Left lung (tissue), 10 donors: ENCODE measurements around the gene CMIP. TPM values are rescaled to one million over a fixed set of nuclear protein-coding genes. Genes with fewer than 3 reads are reported as not detected.

ENCODE experiments used
- ATAC-seq: fragments of 200-7000 bp; cut with Tn5 transposase; one replicate; pipeline ENCODE4 v1.9.1; 2020; ENCODE audit warnings: moderate library complexity
- DNase-seq, 4 donors: peaks; one replicate each; pipeline ENCODE4 v3.0.0-alpha.2; 2013 to 2020
- H3K27ac ChIP-seq, 2 donors: fragments of 200-600 bp; sonication (generic) in 1 of 2; one replicate each; pipeline versions ENCODE4 v1.5.0 to v1.8.0; 2020 to 2021
- H3K27me3 ChIP-seq, 2 donors: fragments of 200-600 bp; sonication (generic) in 1 of 2; one replicate each; pipeline versions ENCODE4 v1.5.0 to v1.8.0; 2020 to 2021
- H3K36me3 ChIP-seq, 2 donors: fragments of 200-600 bp; sonication (generic) in 1 of 2; one replicate each; pipeline versions ENCODE4 v1.5.0 to v1.8.0; 2020 to 2021
- H3K4me1 ChIP-seq, 2 donors: fragments of 200-600 bp; one replicate each; pipeline ENCODE4 v1.8.0; 2021
- H3K4me3 ChIP-seq, 2 donors: fragments of 200-600 bp; sonication (generic) in 1 of 2; one replicate each; pipeline versions ENCODE4 v1.5.0 to v1.8.0; 2020 to 2021; ENCODE audit warnings: mild to moderate bottlenecking in 1 of 2
- H3K9me3 ChIP-seq, 2 donors: fragments of 200-600 bp; sonication (generic) in 1 of 2; one replicate each; pipeline versions ENCODE4 v1.5.0 to v1.8.0; 2020 to 2021
- intact Hi-C, 2 donors: fragments of 100-400 bp; cut with DNase I; formaldehyde crosslinking; loops; one replicate each; pipeline versions ENCODE4 v1.11.2 to v1.14.2; 2022
- polyA plus RNA-seq, 6 donors: library from polyadenylated mRNA; unstranded; fragments of 120-200 nt; gene quantifications; one replicate each; pipeline ENCODE4 v1.2.1, GENCODE V29; 2013; ENCODE audit not compliant: insufficient read length in 6 of 6
- total RNA-seq, 2 donors: library from RNA; stranded (reverse); fragmentation: NEBNext Ultra II Directional; extraction: Animal tissue kit (Norgen Biotek cat#: 25700); gene quantifications; one replicate each; pipeline ENCODE4 v1.2.1, GENCODE V29; 2021
- TF ChIP-seq, protein P1 (sequence below), 2 donors: fragments of 200-600 bp; sonication (generic) in 1 of 2; IDR thresholded peaks; one replicate each; pipeline versions ENCODE4 v1.5.0 to v1.8.0; 2021; ENCODE audit warnings: antibody characterized with exemption in 2 of 2
- donor health status: DM: no; HTN: yes; CAD: no.
- donor health status: DM: no; HTN: no; CAD: no.

CMIP gene
- total and polyA plus RNA-seq, 8 donors, result 35.3 to 55.8 (median 40.4) TPM

DNA sequence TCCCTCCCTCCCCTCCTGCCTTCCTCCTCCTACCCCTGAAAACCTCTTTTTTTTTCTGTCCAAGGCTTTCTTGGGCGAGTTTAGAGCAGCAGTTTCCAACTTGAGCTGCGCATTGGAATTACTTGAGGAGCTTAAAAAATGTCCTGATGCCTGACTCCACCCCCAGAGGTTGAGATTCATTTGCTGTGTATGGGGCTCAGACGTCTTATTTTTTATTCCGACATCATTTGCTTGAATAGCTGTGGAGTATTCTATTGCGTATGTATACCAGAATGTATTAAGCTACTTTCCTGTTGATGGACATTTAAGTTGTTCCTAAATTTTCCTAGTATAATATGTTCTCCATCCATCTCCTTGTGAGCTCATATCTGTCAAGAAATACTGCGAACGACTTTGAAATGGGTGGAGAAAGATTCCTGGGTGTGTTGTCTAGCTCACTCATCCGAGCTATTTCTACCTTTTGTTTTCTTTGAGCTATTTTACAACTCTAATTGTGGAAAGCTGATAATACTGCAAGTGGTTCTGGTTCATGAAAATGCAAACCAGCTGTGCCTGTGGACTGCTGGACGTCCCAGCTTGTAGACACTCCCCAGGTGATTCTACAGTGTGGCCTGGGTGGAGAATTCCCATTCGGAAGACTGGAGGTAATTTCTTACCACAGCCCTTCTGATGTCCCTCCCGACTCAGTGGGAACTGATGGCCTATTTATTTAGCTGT is 40.5 kb downstream of the CMIP start:
- TF ChIP-seq, protein P1, sequence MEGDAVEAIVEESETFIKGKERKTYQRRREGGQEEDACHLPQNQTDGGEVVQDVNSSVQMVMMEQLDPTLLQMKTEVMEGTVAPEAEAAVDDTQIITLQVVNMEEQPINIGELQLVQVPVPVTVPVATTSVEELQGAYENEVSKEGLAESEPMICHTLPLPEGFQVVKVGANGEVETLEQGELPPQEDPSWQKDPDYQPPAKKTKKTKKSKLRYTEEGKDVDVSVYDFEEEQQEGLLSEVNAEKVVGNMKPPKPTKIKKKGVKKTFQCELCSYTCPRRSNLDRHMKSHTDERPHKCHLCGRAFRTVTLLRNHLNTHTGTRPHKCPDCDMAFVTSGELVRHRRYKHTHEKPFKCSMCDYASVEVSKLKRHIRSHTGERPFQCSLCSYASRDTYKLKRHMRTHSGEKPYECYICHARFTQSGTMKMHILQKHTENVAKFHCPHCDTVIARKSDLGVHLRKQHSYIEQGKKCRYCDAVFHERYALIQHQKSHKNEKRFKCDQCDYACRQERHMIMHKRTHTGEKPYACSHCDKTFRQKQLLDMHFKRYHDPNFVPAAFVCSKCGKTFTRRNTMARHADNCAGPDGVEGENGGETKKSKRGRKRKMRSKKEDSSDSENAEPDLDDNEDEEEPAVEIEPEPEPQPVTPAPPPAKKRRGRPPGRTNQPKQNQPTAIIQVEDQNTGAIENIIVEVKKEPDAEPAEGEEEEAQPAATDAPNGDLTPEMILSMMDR (IDR thresholded peaks at IDR 0.05), result no peak
- intact Hi-C loops, result no loop called here
- Histone ChIP-seq H3K36me3 (no peaks in the 10 kb centered on the region), H3K4me1 (peaks cover 15 to 97% of the 10 kb centered on the region in 2 donors), H3K27me3 (no peaks in the 10 kb centered on the region), H3K27ac (peak overlapping the region in 1 of 2 donors; percentile 25), H3K4me3 (no peak overlapping the region), H3K9me3 (no peaks in the 10 kb centered on the region)
- ATAC-seq, result no peak
- no peak for DNase-seq

DNA sequence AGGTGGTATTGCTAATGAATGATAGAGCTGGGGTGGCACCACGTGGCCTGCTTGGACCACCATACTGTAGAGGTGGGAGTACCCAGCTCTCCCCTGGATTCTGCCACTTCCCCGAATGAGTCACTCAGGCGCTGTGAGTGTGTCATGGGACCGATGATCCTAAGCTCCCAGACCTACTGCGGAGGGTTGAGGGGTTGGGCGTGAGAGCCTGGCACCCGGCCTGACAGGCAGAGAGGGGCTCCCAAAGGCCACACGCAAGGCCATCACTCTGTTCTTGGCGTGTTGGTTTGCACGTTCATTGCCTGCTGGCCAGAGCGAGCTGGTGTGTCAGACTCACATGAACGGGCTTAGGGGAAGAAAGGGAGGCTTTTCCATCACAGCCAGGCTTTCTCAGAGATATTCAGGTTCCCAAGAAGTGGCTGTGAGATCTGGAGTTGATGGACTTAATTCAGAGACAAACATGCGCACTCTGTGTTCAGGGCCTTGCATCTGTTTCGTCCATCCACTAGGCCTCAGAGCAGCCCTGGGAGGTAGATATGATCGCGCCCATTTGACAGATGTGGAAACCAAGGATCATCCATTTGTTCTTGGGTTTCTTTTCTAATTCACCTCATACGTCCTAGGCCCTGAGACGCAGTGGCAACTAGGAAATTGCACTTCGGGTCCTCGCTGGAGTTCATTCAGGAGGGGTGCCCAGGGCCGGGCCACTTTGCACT is 41.4 kb downstream of the CMIP start:
- intact Hi-C loops, result no loop called here
- peaks cover 22 to 97% of the 10 kb centered on the region in 2 donors for H3K4me1 ChIP-seq
- no peak overlapping the region for H3K4me3 ChIP-seq
- H3K27me3 ChIP-seq, result no peaks in the 10 kb centered on the region
- no peak overlapping the region for H3K27ac ChIP-seq
- no peaks in the 10 kb centered on the region for H3K36me3 ChIP-seq
- ATAC-seq (no peak), DNase-seq (no peak)
- TF ChIP-seq, protein P1 (IDR thresholded peaks at IDR 0.05), result no peak
- no peaks in the 10 kb centered on the region for H3K9me3 ChIP-seq

DNA sequence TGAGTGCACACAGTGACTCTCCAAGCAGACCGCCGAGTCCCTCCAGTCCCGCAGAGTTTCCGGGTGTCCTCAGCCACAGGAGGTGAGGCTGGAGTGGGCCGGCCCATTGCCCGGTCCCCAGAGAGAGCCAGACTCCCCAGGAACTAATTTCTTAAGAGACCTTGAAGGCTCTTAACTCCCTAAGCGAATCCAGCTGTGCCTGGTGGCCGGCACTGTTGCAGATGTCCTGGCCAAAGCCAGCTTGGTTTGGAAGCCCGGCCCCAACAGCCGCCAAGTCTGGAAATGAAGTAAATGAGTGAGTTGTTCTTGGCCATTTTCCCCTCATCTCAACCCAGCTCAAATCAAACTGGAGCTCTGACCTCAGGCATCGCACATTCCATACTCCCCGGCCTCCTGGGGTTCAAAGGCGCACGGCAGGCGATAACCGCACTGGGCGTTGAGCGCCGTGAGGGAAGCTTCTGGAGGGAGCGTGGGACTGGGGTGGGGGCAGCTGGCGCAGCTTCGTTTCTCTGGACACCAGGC is 42.0 kb downstream of the CMIP start:
- ATAC-seq, result peak; percentile 37

DNA sequence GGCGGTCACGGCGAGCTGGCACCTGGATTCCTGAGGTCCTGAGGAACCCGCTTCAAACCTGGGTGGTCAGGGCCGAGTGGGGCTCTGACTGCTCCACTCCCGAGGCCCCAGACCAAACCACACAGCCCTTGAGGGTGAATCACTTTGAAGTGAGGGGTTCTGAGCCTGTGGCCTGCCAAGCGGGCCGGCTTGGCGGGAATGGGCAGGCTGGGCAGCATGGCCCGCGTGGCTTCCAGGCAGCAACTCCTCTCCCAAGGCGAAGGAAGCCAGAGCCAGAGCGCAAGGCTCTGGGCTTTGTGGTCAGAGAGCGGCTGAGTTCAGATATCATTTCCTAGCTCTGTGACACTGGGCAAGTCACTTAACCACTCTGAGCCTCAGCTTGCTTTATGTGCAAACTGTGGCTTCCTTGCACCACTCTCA is 42.7 kb downstream of the CMIP start:
- Histone ChIP-seq H3K27ac (peak overlapping the region in 1 of 2 donors; percentile 26), H3K4me1 (peaks cover 23 to 96% of the 10 kb centered on the region in 2 donors)
- intact Hi-C loops, result no loop called here

More for the DNA sequence above, 42.0 kb downstream of the CMIP start:
- H3K9me3 ChIP-seq, result no peaks in the 10 kb centered on the region
- H3K27ac ChIP-seq, result peak overlapping the region in 1 of 2 donors; percentile 26
- no peaks in the 10 kb centered on the region for H3K27me3 ChIP-seq
- peak in 2 of 4 donors; percentile 57 to 72 for DNase-seq
- H3K36me3 ChIP-seq, result no peaks in the 10 kb centered on the region
- TF ChIP-seq, protein P1 (IDR thresholded peaks at IDR 0.05), result no peak
- no peak overlapping the region for H3K4me3 ChIP-seq
- intact Hi-C loops, result no loop called here
- peaks cover 19 to 96% of the 10 kb centered on the region in 2 donors for H3K4me1 ChIP-seq

More for the DNA sequence above, 42.7 kb downstream of the CMIP start:
- TF ChIP-seq, protein P1 (IDR thresholded peaks at IDR 0.05), result no peak
- no peak for ATAC-seq
- no peak for DNase-seq
- H3K36me3 ChIP-seq, result no peaks in the 10 kb centered on the region
- H3K27me3 ChIP-seq, result no peaks in the 10 kb centered on the region
- no peak overlapping the region for H3K4me3 ChIP-seq
- no peaks in the 10 kb centered on the region for H3K9me3 ChIP-seq
